Transverse colon (tissue), 4 donors: Measurements from ENCODE around the gene EIF5A.

Source experiments
- EP300 ChIP-seq: sonication (generic); formaldehyde crosslinking; IDR thresholded peaks from one replicate; pipeline ENCODE4 v1.6.1; 2017; ENCODE audit warnings: antibody characterized with exemption, low read depth
- POLR2A ChIP-seq: fragments of 450-650 bp; IDR thresholded peaks from one replicate; pipeline ENCODE4 v1.6.1; 2016; ENCODE audit warnings: antibody characterized with exemption, mild to moderate bottlenecking, moderate library complexity
- POLR2AphosphoS5 ChIP-seq, 3 donors: sonication (generic); formaldehyde crosslinking; IDR thresholded peaks; one replicate each; pipeline ENCODE4 v1.6.1; 2016; ENCODE audit warnings: antibody characterized with exemption in 3 of 3
- TF ChIP-seq, protein P1 (sequence below), 5 experiments: fragments of 200-600 bp in 3 of 5; fragments of 450-650 bp in 2 of 5; sonication (generic) in 3 of 5; IDR thresholded peaks; 1 replicate in 2 of 5; 2 replicates in 3 of 5; pipeline ENCODE4 v1.5.1; 2016 to 2017; ENCODE audit warnings: antibody characterized with exemption in 5 of 5, inconsistent platforms in 3 of 5, mild to moderate bottlenecking in 2 of 5, moderate library complexity in 1 of 5

DNA sequence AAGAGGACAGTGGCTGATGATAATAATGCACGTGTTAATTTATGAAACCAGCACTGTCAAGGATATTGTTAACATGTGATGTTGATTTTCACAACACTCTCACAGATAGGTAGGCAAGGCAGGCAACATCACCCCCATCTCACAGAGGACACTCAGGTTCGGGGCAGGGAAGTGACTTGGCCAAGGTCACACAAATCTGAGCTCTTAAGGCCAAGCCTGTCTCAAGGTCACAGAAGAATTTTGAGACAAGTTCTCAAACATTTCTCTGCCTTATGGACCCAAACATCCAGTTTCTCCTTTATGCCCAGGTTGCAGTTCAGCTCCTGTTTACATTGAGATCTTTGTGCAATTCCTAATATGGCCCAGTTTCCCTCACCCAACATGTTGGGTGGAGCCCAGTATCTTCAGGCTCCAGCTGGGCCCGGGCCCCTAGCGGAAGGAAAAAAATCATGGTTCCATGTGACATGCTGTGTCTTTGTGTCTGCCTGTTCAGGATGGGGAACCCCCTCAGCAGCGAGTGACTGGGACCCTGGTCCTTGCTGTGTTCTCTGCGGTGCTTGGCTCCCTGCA is 24.6 kb upstream of the EIF5A start:
- no peak for TF ChIP-seq EP300
- TF ChIP-seq, protein P1, sequence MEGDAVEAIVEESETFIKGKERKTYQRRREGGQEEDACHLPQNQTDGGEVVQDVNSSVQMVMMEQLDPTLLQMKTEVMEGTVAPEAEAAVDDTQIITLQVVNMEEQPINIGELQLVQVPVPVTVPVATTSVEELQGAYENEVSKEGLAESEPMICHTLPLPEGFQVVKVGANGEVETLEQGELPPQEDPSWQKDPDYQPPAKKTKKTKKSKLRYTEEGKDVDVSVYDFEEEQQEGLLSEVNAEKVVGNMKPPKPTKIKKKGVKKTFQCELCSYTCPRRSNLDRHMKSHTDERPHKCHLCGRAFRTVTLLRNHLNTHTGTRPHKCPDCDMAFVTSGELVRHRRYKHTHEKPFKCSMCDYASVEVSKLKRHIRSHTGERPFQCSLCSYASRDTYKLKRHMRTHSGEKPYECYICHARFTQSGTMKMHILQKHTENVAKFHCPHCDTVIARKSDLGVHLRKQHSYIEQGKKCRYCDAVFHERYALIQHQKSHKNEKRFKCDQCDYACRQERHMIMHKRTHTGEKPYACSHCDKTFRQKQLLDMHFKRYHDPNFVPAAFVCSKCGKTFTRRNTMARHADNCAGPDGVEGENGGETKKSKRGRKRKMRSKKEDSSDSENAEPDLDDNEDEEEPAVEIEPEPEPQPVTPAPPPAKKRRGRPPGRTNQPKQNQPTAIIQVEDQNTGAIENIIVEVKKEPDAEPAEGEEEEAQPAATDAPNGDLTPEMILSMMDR (IDR thresholded peaks at IDR 0.05) = peak in 3 of 5 experiments; percentile 7 to 48 (median 33)
- no peak for TF ChIP-seq POLR2AphosphoS5 (IDR thresholded peaks at IDR 0.05)
- TF ChIP-seq POLR2A = no peak
